GM19455 (cell line): ENCODE results near the gene RPS6KA3.
"Not testable (repeated sequence)": the region's sequence is repeated elsewhere in the genome, so short reads cannot be mapped to it uniquely, and the experiment has no call there.

Experiments used
- ATAC-seq: cut with Tn5 transposase; IDR thresholded peaks from one replicate; pipeline ENCODE4 v1.9.1; 2021; ENCODE audit not compliant: unreplicated experiment

RPS6KA3 gene

GRCh38 chrX:20265726-20266681 is 705 bp downstream of the RPS6KA3 start:
- peak; percentile 25 for ATAC-seq

GRCh38 chrX:20265221-20265725 is 1.4 kb downstream of the RPS6KA3 start:
- ATAC-seq, result no peak

GRCh38 chrX:20263474-20263873 is 3.2 kb downstream of the RPS6KA3 start:
- no peak for ATAC-seq

GRCh38 chrX:20260885-20261284 is 5.8 kb downstream of the RPS6KA3 start:
- no peak for ATAC-seq

GRCh38 chrX:20254712-20255299 is 11.9 kb downstream of the RPS6KA3 start:
- no peak for ATAC-seq

- ATAC-seq, result no peak
Measured at GRCh38 chrX:20253232-20253543, 13.5 kb downstream of the RPS6KA3 start.

GRCh38 chrX:20252381-20253231 is 14.1 kb downstream of the RPS6KA3 start:
- peak; percentile 61 for ATAC-seq

- no peak for ATAC-seq
Measured at GRCh38 chrX:20251691-20252090, 15.0 kb downstream of the RPS6KA3 start.

- not testable (repeated sequence) for ATAC-seq
Measured at GRCh38 chrX:20250146-20250545, 16.6 kb downstream of the RPS6KA3 start.

- no peak for ATAC-seq
Measured at GRCh38 chrX:20248592-20249192, 18.0 kb downstream of the RPS6KA3 start.

- no peak for ATAC-seq
Measured at GRCh38 chrX:20244931-20245330, 21.8 kb downstream of the RPS6KA3 start.

- no peak for ATAC-seq
Measured at GRCh38 chrX:20240201-20240600, 26.5 kb downstream of the RPS6KA3 start.

- no peak for ATAC-seq
Measured at GRCh38 chrX:20237864-20238263, 28.8 kb downstream of the RPS6KA3 start.

- ATAC-seq, result no peak
Measured at GRCh38 chrX:20235755-20236154, 31.0 kb downstream of the RPS6KA3 start.

- ATAC-seq, result no peak
Measured at GRCh38 chrX:20233336-20233735, 33.4 kb downstream of the RPS6KA3 start.

- ATAC-seq, result no peak
Measured at GRCh38 chrX:20231598-20231997, 35.1 kb downstream of the RPS6KA3 start.

GRCh38 chrX:20230406-20230805 is 36.3 kb downstream of the RPS6KA3 start:
- no peak for ATAC-seq

GRCh38 chrX:20229155-20229554 is 37.6 kb downstream of the RPS6KA3 start:
- no peak for ATAC-seq

GRCh38 chrX:20228245-20228644 is 38.5 kb downstream of the RPS6KA3 start:
- no peak for ATAC-seq

- ATAC-seq, result no peak
Measured at GRCh38 chrX:20227116-20227515, 39.6 kb downstream of the RPS6KA3 start.

- no peak for ATAC-seq
Measured at GRCh38 chrX:20225488-20225833, 41.2 kb downstream of the RPS6KA3 start.
